Mesendoderm (in vitro differentiated cells): ENCODE data around the gene SH2D2A.
"Not testable (repeated sequence)": the region's sequence is repeated elsewhere in the genome, so short reads cannot be mapped to it uniquely, and the experiment has no call there.

ENCODE experiments used
- DNase-seq: peaks from one replicate; pipeline ENCODE4 v3.0.0; 2013
- H2AK5ac ChIP-seq: 2 replicates; pipeline ENCODE4 v1.6.1; 2013; ENCODE audit warnings: low read length, inconsistent platforms
- H2BK120ac ChIP-seq: 2 replicates; pipeline ENCODE4 v1.6.1; 2013; ENCODE audit warnings: low read depth, mild to moderate bottlenecking, low read length, moderate library complexity, mixed read lengths
- H2BK15ac ChIP-seq: replicated peaks from 2 replicates; pipeline ENCODE4 v1.6.1; 2013; ENCODE audit warnings: low read depth, mild to moderate bottlenecking, moderate library complexity
- H2BK5ac ChIP-seq: 2 replicates; pipeline ENCODE4 v1.6.1; 2013; ENCODE audit warnings: low read length, inconsistent platforms
- H3K18ac ChIP-seq: 2 replicates; pipeline ENCODE4 v1.6.1; 2013; ENCODE audit warnings: mild to moderate bottlenecking, low read length, mixed read lengths
- H3K23ac ChIP-seq: one replicate; pipeline ENCODE4 v1.6.1; 2013; ENCODE audit warnings: low read length
- H3K27ac ChIP-seq: 2 replicates; pipeline ENCODE4 v1.5.1; 2013; ENCODE audit warnings: low read depth, mild to moderate bottlenecking, inconsistent platforms, low read length, moderate library complexity
- H3K27me3 ChIP-seq: 2 replicates; pipeline ENCODE4 v1.6.1; 2013; ENCODE audit warnings: low read length, control low read depth, mild to moderate bottlenecking, inconsistent platforms; ENCODE audit not compliant: insufficient read depth, poor library complexity
- H3K36me3 ChIP-seq: 2 replicates; pipeline ENCODE4 v1.6.1; 2013; ENCODE audit warnings: low read length, inconsistent platforms; ENCODE audit not compliant: control insufficient read depth, insufficient read depth
- H3K4ac ChIP-seq: one replicate; pipeline ENCODE4 v1.6.1; 2013; ENCODE audit warnings: low read depth, mild to moderate bottlenecking, low read length, moderate library complexity
- H3K4me1 ChIP-seq: 2 replicates; pipeline ENCODE4 v1.6.1; 2013; ENCODE audit warnings: low read depth, low read length, inconsistent platforms; ENCODE audit not compliant: control insufficient read depth
- H3K4me2 ChIP-seq: 2 replicates; pipeline ENCODE4 v1.6.1; 2013; ENCODE audit warnings: low read length
- H3K4me3 ChIP-seq: 2 replicates; pipeline ENCODE4 v1.5.1; 2013; ENCODE audit warnings: mild to moderate bottlenecking, low read length
- H3K56ac ChIP-seq: one replicate; pipeline ENCODE4 v1.6.1; 2013; ENCODE audit warnings: low read length
- H3K79me1 ChIP-seq: 2 replicates; pipeline ENCODE4 v1.6.1; 2013; ENCODE audit warnings: low read length, inconsistent platforms
- H3K79me2 ChIP-seq: 2 replicates; pipeline ENCODE4 v1.6.1; 2013; ENCODE audit warnings: mild to moderate bottlenecking, low read length; ENCODE audit not compliant: control insufficient read depth, insufficient read depth
- H3K9ac ChIP-seq: 2 replicates; pipeline ENCODE4 v1.6.1; 2013; ENCODE audit warnings: low read length, inconsistent platforms
- H4K5ac ChIP-seq: one replicate; pipeline ENCODE4 v1.6.1; 2013; ENCODE audit warnings: low read length
- H4K8ac ChIP-seq: one replicate; pipeline ENCODE4 v1.6.1; 2013; ENCODE audit warnings: low read depth, mild to moderate bottlenecking, control low read depth, low read length, moderate library complexity
- WGBS: extraction: QIAGEN DNeasy Blood & Tissue Kit; methylation state at CpG from one replicate; pipeline ENCODE4 v1.1.7; 2013; ENCODE audit warnings: low lambda C conversion rate, missing lambda C conversion rate; ENCODE audit not compliant: insufficient coverage; ENCODE audit errors: extremely low coverage; 5-methylcytosine and 5-hydroxymethylcytosine counted together

Gene SH2D2A

DNA sequence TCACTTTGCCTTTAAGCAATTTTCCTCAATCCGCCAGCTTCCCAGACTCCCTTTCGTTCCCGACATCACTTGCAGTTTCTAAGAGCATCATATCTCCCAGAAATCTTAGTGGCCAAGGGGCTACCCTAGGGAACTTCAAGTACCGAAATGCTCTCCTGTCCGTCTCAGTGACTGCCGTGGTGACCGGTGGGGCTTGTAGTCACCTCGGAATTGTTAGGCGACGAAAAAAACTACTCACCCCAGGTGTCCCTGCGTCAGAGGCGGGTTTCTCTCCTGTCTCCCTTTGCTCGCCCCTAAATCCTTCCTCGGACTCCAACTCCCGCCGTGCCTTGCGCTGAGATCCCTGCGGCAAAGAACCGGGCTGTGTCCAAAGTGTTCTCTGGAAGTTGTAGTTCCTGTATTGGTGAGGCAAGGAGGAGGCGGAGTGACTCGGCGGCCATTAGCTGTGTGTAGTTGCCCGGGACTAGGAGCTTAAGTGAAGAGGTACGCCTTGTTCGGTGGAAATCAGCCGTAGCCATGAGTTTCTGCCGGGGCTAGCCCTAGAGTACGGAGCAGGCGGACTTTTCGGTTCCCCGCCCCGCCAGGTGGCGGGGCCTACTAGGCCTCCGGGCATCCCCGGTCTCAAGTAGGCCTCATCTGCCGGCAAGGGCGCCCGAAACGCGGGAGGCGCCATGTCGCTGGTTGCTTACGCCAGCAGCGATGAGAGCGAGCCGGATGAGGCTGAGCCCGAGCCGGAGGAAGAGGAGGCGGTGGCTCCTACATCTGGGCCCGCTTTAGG lies 49.4 kb downstream of the SH2D2A start, which contains the start of gene PRCC:
PRCC (plus strand) TSS at position 435 of the 778 bp plus-strand sequence; CDS start at position 672, 237 bp downstream.
- H3K18ac ChIP-seq = peak within 1 kb of the TSS; percentile 91
- peak within 1 kb of the TSS; percentile 78 for H3K27ac ChIP-seq
- H3K4me2 ChIP-seq = peak within 1 kb of the TSS; percentile 98
- peak within 1 kb of the TSS; percentile 85 for H2AK5ac ChIP-seq
- H3K4me1 ChIP-seq = peaks cover 13% of the 10 kb centered on the region
- peaks cover 14% of the 10 kb centered on the region for H3K79me1 ChIP-seq
- peak; percentile 100 for DNase-seq
- H2BK120ac ChIP-seq = peak within 1 kb of the TSS; percentile 73
- peak within 1 kb of the TSS; percentile 97 for H3K56ac ChIP-seq
- H4K8ac ChIP-seq = peak within 1 kb of the TSS; percentile 88
- peak within 1 kb of the TSS; percentile 80 for H3K9ac ChIP-seq
- H2BK5ac ChIP-seq = peak within 1 kb of the TSS; percentile 86
- peak within 1 kb of the TSS; percentile 45 for H3K4me3 ChIP-seq
- WGBS = no CpG with 5 or more reads among the region's 50 CpGs
- peak within 1 kb of the TSS; percentile 68 for H3K23ac ChIP-seq
- H2BK15ac ChIP-seq = no peak within 1 kb of the TSS
- peak within 1 kb of the TSS; percentile 85 for H3K4ac ChIP-seq
- H3K79me2 ChIP-seq = peaks cover 42% of the 10 kb centered on the region
- H3K27me3 ChIP-seq = no peaks in the 10 kb centered on the region
- H4K5ac ChIP-seq = peak within 1 kb of the TSS; percentile 97
- peaks cover 2% of the 10 kb centered on the region for H3K36me3 ChIP-seq

DNA sequence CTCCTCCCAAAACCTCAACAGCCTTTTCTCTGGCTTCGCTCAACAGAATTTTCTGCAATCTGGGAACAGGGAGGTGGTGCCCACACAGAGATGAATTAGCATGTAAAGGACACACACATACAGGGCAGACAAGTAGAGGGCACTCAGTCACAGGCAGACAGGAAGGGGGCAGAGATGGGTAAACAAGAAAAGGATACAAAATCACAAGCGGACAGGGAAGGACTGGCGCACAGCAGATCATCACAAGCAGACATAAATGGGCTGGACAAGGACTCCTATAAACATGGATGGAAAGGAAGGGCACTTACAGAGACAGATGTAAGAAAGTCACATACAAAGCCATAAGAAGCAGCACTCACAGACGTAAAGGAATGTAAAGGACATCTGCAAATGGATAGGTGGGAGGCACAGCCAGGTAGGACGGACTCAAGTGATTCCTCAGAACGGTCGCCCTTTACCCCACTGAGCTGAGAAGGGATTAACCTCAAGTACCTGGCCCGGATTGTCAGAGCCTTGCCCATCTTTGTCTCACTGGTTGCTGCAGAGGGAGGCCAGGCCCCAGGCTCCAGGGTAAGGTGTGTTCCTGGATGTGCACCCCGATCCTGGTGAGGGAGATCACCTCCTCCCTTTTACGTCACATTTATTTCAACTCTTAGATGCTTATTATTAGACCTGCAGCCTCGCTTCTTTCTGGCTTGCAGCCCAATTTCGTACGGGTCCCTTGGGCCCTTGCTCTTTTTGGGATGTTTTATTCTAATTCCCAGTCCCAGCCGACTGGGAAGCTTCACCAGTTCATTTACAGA lies 50.1 kb downstream of the SH2D2A start:
- no peak overlapping the region for H3K23ac ChIP-seq
- no peak overlapping the region for H2BK120ac ChIP-seq
- peaks cover 13% of the 10 kb centered on the region for H3K4me1 ChIP-seq
- peak overlapping the region; percentile 30 for H3K4me3 ChIP-seq
- no peaks in the 10 kb centered on the region for H3K27me3 ChIP-seq
- no peak overlapping the region for H2BK15ac ChIP-seq
- peaks cover 2% of the 10 kb centered on the region for H3K36me3 ChIP-seq
- no peak overlapping the region for H4K8ac ChIP-seq
- H3K79me1 ChIP-seq = peaks cover 14% of the 10 kb centered on the region
- peak overlapping the region; percentile 17 for H3K27ac ChIP-seq
- H3K4ac ChIP-seq = peak overlapping the region; percentile 50
- H3K18ac ChIP-seq = peak overlapping the region; percentile 44
- H3K4me2 ChIP-seq = peak overlapping the region; percentile 93
- peak overlapping the region; percentile 86 for H2BK5ac ChIP-seq
- H3K9ac ChIP-seq = peak overlapping the region; percentile 80
- no CpG with 5 or more reads among the region's 14 CpGs for WGBS
- peaks cover 36% of the 10 kb centered on the region for H3K79me2 ChIP-seq
- H3K56ac ChIP-seq = peak overlapping the region; percentile 97
- peak; percentile 40 for DNase-seq
- H2AK5ac ChIP-seq = peak overlapping the region; percentile 85
- H4K5ac ChIP-seq = peak overlapping the region; percentile 97

DNA sequence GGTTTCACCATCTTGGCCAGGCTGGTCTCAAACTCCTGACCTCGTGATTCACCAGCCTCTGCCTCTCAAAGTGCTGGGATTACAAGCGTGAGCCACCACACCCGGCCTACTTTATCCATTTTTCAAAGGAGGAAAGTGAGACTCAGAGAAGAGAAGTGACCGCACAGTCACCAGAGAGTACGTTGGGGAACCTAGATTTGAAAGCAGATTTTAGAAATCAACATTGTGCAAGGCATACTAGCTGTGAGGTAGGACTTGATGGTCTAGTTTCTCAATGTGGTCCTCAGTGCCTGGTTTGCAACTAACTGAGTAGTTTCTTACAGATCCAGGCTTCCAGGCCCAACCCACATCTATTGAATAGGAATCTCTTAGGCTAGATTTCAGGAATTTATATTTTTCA lies 51.0 kb downstream of the SH2D2A start:
- H2BK120ac ChIP-seq = no peak overlapping the region
- H3K4me3 ChIP-seq = no peak overlapping the region
- no peak overlapping the region for H4K5ac ChIP-seq
- H2BK15ac ChIP-seq = no peak overlapping the region
- no peak overlapping the region for H3K18ac ChIP-seq
- no peak overlapping the region for H3K27ac ChIP-seq
- H3K4ac ChIP-seq = no peak overlapping the region
- peaks cover 27% of the 10 kb centered on the region for H3K79me2 ChIP-seq
- H4K8ac ChIP-seq = no peak overlapping the region
- no peak overlapping the region for H3K4me2 ChIP-seq
- H3K9ac ChIP-seq = no peak overlapping the region
- peaks cover 7% of the 10 kb centered on the region for H3K4me1 ChIP-seq
- no peak overlapping the region for H3K23ac ChIP-seq
- H3K79me1 ChIP-seq = peaks cover 8% of the 10 kb centered on the region
- no peak for DNase-seq
- H2AK5ac ChIP-seq = no peak overlapping the region
- no peaks in the 10 kb centered on the region for H3K27me3 ChIP-seq
- no peaks in the 10 kb centered on the region for H3K36me3 ChIP-seq
- H3K56ac ChIP-seq = no peak overlapping the region
- no CpG with 5 or more reads among the region's 5 CpGs for WGBS
- no peak overlapping the region for H2BK5ac ChIP-seq

DNA sequence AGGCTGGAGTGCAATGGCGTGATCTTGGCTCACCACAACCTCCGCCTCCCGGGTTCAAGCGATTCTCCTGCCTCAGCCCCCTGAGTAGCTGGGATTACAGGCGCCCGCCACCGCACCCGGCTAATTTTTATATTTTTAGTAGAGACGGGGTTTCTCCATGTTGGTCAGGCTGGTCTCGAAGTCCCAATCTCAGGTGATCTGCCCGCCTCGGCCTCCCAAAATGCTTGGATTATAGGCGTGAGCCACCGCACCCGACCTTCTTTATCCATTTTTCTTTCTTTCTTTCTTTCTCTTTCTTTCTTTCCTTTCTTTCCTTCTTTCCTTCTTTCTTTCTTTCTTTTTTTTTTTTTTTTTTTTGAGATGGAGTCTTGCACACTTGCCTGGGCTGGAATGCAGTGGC lies 51.5 kb downstream of the SH2D2A start:
- not testable (repeated sequence) for H3K56ac ChIP-seq, H3K4me2 ChIP-seq, H4K5ac ChIP-seq, H3K27me3 ChIP-seq, H2BK120ac ChIP-seq, DNase-seq, H3K27ac ChIP-seq, H3K9ac ChIP-seq, H3K79me1 ChIP-seq, H2AK5ac ChIP-seq, H3K4ac ChIP-seq, H4K8ac ChIP-seq, H3K4me3 ChIP-seq, H3K18ac ChIP-seq, H2BK15ac ChIP-seq, H3K23ac ChIP-seq, H2BK5ac ChIP-seq, H3K36me3 ChIP-seq, H3K4me1 ChIP-seq
- no CpG with 5 or more reads among the region's 15 CpGs for WGBS
- peaks cover 23% of the 10 kb centered on the region for H3K79me2 ChIP-seq

DNA sequence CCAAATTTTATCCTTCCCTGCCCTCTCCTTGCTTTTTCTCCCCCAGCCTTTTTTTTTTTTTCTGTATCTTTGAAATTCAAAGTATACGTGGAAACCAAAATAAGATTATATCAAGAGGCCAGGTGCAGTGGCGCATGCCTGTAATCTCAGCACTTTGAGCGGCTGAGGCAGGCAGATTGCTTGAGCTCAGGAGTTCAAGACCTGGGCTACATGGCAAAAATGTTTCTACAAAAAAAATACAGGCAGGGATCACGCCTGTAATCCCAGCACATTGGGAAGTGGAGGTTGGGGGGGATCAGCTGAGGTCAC lies 55.9 kb downstream of the SH2D2A start:
- no peak overlapping the region for H3K4me2 ChIP-seq
- DNase-seq = no peak
- no peak overlapping the region for H3K4me3 ChIP-seq
- no peak overlapping the region for H3K18ac ChIP-seq
- no peaks in the 10 kb centered on the region for H3K79me1 ChIP-seq
- no CpG with 5 or more reads among the region's 4 CpGs for WGBS
- H3K4ac ChIP-seq = no peak overlapping the region
- H2AK5ac ChIP-seq = no peak overlapping the region
- no peak overlapping the region for H2BK120ac ChIP-seq
- H4K8ac ChIP-seq = no peak overlapping the region
- no peak overlapping the region for H4K5ac ChIP-seq
- no peak overlapping the region for H3K56ac ChIP-seq
- no peaks in the 10 kb centered on the region for H3K36me3 ChIP-seq
- H3K9ac ChIP-seq = no peak overlapping the region
- no peak overlapping the region for H2BK15ac ChIP-seq
- H3K27ac ChIP-seq = no peak overlapping the region
- H3K23ac ChIP-seq = no peak overlapping the region
- H3K27me3 ChIP-seq = no peaks in the 10 kb centered on the region
- no peaks in the 10 kb centered on the region for H3K79me2 ChIP-seq
- H3K4me1 ChIP-seq = no peaks in the 10 kb centered on the region
- no peak overlapping the region for H2BK5ac ChIP-seq
